GM18517 (cell line): Measurements from ENCODE around the gene INTS7.
"Not testable (repeated sequence)": the region's sequence is repeated elsewhere in the genome, so short reads cannot be mapped to it uniquely, and the experiment has no call there.

Source experiments
- ATAC-seq: cut with Tn5 transposase; IDR thresholded peaks from one replicate; pipeline ENCODE4 v1.9.1; 2021; ENCODE audit warnings: mild to moderate bottlenecking, moderate library complexity; ENCODE audit not compliant: unreplicated experiment

Gene INTS7

DNA sequence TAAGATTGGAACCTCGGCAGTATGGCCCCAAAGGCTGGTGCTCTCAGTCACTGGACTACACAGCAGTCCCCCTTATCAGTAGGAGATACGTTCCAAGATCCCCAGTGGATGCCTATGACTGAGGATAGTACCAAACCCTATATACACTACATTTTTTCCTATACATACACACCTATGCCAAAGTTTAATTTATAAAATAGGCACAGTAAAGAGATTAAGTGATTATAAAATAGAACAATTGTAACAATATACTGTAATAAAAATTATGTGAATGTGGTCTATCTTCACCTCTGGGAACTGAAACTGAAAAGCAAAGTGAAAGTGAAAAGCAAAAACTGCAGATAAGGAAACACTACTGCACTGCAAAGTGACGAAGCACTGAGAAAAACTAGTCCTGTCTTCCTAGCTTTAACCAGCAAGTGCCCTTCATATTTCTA lies 96.8 kb downstream of the INTS7 start:
- no peak for ATAC-seq

DNA sequence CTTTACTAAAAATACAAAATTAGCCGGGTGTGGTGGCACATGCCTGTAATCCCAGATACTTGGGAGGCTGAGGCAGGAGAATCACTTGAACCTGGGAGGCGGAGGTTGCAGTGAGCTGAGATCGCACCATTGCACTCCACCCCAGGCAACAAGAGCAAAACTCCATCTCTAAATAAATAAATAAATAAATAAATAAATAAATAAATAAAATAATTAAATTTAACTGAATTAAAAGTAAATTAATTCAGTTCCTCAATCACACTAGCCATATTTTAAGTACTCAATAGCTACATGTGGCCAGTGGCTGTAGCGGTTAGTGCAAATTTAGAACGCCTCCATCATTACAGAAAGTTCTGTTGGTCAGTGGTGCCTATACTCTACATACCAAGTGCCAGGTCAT lies 97.9 kb downstream of the INTS7 start:
- not testable (repeated sequence) for ATAC-seq

DNA sequence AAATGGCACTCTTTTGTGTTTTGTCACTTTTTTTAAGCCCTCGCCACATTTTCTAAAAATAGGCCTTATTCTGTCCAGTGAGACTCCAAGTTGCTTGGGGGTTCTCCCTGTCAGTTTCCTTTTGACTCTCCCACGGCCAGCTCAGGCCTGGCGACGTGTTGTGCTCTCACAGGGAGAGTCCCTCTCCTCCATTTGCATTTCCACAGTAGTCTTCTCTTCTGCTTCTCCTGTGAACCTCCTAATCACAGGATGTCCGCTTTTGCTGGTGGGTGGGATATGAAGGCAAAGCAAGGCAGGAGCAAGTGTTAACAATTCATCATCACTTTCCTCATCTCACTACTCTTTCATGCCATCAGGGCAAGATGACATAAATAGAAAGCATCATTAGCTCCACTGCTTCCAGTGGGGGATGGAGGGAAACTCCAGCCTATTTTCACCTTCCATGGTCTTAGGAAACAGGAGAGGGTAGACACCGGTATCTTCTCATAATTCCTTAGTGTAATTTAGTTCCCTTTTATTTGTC lies 99.8 kb downstream of the INTS7 start:
- peak; percentile 70 for ATAC-seq

DNA sequence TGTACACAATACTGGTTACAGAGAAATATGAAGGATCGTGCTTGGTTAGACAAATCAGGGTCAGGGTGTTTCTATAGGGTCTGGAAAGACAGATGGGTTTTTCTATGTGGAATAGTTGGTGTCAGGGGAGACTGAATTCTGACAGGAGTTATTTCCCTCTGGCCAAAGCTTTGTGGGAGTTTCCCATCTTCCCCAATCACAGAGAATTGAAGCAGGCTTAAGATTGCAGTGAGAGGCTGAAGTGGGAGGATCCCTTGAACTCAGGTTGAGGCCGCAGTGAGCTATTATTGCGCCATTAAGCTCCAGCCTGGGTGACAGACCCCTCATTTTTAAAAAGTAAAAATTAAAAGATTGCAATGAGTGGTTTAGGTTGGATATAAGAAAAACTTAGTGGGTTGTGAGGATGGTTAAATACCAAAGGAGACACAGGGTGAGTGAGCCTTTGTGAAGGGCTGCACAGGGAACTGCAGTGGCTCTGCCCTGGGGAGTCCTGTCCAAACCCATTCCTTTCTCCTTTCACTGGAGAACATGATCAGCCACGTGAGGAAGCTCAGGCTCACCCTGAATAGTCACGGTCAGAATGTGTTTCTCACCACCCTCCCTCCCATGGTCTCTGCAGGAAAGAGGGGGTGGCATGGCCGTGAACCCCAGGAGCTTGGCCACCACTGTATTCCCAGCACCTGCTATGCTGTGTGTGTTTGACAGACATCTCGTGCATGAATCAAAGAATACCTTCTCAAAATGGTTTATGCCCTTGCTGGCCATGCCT lies 101.2 kb downstream of the INTS7 start:
- ATAC-seq: no peak

DNA sequence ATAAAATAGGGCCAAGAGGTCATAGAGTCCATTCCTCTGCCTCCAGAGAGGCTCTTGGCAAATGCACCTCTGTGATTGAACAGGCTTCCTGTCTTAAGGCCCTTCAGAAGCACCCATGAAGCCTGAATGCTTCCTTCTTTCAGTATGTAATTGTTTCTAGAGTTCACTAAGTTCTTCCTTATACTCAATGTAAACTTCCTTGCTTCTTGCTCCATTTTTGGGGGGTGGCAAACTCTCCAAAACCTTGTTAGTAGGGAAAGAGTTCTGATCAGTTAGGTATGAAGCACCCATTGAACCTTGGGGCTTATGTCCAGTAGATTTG lies 102.5 kb downstream of the INTS7 start:
- ATAC-seq: no peak

DNA sequence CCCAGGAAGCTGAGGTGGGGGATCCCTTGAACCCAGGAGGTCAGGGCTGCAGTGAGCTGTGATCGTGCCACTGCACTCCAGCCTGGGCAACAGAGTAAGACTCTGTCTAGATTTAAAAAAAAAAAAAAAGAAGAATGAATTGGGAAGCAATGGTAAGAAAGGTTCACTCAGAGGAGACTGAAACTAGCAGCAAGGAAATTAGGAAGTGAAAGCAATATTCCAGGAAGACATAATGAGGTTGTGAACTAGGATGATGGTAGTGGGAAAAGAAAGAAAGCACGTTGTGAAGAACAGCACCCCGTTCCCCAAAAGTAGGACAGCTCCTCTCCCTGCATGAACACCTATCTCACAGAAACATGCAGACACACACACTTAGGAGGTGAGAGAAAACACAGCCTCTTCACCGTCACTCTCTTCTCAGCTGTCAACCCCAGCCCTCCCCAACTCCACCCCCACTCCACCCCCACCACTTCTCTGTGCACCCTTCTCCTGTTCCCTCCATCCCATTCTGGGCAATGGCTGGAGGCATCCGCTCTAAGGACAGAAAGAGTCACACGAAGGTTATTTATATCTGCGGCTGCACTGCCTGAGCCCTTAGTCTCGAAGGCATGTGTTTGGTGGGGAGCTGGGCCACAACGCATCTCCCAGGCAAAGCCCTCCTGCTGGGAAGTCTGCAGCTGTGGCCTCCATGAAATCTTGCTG lies 103.0 kb downstream of the INTS7 start:
- ATAC-seq: no peak

DNA sequence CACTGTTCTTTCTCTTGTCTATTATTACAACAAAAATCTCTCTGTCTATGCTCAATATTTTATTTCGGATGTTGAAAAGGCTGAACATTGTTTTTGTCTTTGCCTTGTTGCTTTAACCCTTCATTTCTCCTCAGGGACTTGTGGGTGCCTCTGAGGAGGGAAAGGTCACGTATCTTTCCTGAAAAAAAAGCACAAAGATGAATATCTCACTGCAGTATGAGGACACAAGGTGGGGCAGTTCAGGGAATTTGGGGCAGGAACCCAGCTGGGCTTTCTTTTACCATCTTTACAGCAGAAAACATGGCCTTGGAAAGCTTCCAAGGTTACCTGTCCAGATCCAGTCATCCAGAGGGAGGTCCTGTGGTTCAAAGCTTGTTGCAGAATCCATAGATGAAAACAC lies 105.7 kb downstream of the INTS7 start:
- no peak for ATAC-seq

DNA sequence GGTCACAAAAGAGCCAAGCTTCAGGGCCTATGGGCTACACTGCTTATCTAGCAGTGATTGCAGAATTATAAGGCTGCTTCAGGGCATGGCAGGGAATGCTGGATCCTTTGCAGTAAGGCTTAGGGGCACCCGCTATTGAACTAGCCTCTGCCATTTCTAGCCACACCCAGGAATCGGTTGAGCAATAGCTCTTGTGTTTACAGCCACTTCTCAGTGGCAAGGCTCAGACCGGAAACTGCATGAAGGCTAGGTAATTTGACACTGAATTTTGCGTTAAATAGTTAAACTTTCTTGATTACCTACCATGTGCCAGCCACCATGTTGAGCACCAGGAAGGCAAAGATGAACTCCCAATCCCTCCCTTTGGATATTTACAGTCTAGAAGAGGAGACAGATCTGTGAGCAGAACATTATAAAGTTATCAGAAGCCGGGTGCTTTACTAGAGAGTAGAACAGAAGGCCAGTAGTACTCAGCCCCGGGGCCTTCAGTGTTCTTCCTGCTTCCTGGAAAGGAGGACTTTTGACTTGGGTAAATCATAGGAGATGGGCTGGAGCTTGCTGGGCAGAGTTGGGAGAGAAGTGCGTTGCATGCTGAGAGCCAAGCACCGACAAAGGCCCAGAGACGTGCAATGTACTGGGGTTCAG lies 106.2 kb downstream of the INTS7 start:
- no peak for ATAC-seq

DNA sequence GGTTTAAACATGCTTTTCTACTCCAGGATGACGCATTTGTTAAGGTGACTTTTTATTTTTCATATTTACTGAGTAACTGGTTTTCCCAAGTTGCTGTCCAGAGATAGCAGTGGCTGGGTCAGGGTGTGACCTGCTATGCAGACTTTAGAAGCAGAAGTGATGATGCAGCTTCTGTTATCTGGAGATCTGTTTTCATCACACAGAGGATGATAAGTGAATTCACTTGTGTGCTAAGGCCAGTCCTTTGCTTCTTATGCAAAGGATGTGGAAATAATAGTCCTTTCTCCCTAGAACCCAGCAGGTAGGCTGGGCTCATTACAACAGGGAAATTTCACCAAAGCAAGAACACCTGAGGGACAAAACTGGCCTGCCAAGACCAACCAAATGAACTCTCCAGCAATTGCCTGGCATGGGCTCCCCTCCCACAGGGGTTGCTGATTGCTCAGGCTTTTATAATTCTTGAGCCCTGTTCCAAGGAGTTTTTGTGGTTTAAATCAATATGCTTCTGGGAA lies 107.0 kb downstream of the INTS7 start:
- no peak for ATAC-seq

DNA sequence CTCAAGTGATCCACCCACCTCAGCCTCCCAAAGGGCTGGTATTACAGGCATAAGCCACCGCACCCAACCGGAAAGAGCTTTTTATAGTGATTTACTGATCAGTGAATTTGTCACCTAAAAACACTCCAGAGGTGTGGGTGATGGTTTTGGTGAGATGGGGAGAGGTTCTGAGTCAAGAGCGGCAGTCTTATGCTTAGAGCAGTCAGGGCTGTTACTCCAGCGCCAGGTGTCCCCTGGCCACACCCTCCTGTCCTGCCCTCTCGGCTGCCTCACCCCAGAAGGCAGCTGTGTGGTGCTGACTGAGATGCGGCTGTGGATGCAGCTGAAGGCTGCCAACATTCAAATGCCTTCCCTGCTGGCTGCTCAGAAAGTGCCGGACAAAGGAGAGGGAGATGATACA lies 110.3 kb downstream of the INTS7 start:
- ATAC-seq: no peak

DNA sequence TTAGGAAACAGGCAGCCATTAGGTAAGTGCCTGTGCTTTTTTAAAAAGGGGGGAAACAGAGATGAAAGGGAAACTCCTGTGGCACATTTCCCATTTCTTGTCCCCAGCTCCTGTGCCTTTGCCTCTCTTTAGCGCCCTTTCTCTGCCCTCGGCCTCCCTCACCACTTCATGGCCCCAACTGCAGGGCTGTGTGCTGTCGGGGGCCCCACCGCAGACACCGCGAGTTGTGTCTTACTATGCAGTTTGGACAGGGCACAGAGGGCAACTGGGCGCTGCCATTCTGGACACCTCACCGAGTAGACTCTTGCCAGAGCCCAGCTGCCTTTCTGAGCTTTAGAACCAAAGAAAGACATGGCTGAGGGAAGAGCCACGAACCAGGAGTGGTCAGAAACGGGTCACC lies 111.1 kb downstream of the INTS7 start:
- no peak for ATAC-seq

DNA sequence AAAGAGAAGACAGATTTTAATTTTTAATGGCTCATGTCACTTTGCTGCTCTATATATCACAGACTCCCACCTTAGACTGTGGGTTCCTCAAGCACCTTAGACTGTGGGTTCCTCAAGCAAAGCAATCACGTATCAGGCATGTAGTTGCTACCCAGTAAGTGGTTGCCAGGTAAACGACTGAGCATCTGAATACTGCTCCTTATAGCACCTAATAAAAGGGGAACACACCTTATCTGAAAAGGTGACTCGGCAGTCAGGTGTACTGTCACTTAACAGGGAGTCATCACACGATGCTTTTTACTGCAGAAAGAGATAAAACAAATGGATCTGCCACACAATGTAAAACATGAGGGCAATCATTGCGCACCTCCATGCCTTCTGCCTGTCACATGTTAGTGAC lies 112.3 kb downstream of the INTS7 start:
- no peak for ATAC-seq

DNA sequence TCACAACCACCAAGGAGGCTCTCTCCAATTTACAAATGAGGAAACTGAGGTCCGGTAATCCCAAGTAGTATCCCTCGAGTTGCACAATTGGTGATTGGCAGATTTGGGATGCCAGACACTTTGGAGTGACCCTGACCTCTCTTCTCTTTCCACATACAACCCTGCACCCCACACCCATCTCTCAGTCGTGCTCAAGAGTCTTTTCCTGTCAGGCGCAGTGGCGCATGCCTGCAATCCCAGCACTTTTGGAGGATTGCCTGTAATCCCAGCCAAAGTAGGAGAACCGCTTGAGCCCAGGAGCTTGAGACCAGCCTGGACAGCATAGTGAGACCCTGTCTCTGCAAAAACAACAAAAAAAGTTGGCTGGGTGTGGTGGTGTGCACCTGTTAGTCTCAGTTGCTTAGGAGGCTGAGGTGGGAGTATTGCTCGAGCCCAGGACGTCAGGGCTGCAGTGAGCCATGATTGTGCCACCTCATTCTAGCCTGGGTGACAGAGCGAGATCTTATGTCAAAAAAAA lies 113.7 kb downstream of the INTS7 start:
- no peak for ATAC-seq

DNA sequence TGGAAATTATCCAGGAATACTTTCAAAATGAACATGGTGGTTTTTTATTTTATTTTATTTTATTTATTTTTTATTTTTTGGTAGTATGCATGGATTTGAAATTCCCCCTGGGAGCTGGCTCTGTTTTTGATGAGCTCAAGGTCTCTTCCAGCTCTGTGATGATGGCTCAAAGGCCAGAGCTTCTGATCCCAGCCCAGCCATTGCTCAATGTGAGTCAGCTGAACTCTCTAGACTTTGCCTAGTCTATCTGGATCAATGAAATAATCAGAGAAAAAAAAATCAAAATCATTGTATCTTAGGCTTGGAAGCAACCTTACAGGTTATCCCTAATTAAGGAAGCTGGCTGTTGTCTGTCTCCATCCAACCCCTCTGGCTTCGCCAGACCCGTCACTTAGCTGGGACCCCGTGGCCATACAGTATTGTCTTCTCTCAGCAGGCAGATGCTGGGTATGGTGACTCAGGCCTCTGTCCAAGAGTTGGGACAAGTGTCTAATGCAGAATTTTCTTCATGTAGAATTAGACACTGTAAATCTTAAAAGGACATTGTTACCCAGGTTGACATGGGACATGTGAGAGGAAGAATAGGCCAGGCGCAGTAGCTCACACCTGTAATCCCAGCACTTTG lies 114.6 kb downstream of the INTS7 start:
- ATAC-seq: no peak

DNA sequence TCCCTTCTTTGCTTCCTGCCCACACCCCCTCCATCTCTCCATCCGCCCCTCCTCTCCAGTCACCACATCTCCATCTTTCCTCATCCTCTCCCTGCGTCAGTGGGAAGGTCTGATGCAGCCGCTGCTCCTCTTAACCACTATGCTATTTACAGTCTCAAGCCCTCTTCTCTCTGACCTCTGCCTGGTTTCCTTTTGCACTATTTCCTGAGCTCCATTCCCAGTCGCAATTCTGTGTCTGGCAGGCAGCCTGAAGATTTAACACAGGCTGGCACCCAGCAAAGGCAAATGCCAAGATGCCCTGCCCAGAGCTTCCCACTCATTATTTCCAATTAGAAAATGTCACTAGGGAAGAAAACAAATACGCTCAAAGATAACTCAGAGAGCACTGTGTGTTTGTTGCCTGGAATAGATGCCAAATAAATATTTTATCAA lies 115.2 kb downstream of the INTS7 start:
- no peak for ATAC-seq

DNA sequence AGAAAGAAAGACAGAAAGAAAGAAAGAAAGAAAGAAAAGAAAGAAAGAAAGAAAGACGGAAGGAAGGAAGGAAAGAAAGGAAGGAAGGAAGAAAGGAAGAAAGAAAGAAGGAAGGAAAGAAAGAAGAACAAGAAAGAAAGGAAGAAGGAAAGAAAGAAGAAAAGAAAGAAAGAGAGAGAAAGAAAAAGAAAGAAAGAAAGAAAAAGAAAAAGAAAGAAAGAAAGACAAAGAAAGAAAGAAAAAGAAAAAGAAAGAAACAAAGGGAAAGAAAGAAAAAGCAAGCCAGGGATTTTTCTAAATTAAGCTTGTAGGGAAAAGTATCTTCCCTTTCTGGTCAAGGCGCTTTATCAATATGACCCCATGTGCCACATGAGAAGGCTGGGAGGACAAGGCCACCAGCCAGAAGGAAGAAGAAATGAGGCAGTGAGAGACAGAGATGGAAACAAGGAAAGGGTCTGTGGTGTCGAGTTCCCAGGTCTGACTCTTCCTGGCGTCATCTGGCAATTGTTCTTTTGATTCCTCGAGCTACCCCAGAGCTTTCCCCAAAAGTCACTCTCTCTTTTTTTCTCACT lies 116.4 kb downstream of the INTS7 start:
- ATAC-seq: no peak

DNA sequence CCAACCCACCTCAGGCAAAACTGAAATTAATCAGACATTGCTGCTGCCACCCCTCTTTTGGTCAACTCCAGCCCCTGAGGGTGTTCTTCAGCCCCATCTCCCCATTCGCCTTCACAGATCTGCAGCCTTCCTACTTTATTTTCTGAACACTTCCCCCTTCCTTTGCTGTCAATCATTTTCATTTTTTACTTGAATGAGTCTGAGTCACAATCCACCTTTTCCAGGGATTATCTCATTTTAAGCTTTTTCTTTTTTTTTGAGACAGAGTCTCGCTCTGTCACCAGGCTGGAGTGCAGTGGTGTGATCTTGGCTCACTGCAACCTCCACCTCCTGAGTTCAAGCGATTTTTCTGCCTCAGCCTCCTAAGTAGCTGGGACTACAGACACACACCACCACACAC lies 118.9 kb downstream of the INTS7 start:
- not testable (repeated sequence) for ATAC-seq

DNA sequence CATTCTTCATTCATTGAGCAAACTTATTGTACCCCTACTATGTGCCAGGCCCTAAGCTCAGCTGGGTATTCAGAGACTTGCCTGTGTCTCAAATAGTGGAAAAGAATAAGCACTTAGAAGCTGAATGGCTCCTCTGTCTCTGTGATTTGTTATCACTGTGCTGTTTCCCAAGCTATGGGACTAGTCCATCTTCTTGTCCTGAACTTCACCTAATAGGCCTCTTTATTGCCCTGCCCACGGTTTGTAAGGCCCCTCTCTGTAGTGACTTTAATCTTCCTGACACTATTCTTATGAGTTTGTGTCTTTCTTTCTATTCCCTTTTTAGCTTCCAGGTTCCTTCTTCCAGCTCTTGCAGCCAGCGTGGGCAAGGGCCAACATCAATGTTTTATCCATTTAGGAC lies 119.4 kb downstream of the INTS7 start:
- no peak for ATAC-seq

DNA sequence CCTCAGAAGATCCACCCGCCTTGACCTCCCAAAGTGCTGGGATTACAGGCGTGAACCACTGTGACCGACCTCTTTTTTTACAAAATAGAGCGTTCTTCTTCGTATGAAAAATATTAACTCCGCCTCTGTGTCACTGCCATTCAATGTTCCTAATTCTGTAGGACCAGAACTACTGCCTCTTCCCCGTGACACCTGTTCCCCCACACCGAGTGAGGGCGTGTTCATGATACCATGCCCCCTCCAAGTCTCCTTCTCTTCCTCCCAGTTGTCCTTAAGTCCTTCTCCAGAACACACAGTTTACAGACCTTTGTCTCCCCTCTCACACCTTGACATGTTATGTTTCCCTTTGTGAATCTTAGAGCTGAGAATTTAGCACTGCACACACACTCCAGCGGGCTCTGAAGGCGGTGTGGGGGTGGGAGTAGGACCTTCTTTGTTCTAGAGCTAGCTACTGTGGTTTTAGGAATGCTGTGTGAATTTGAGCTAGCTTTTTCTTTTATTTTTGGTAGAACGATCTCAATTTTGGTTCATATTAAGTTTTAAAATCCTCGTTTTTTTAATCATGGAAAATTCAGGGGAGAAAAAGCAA lies 122.4 kb downstream of the INTS7 start:
- no peak for ATAC-seq

DNA sequence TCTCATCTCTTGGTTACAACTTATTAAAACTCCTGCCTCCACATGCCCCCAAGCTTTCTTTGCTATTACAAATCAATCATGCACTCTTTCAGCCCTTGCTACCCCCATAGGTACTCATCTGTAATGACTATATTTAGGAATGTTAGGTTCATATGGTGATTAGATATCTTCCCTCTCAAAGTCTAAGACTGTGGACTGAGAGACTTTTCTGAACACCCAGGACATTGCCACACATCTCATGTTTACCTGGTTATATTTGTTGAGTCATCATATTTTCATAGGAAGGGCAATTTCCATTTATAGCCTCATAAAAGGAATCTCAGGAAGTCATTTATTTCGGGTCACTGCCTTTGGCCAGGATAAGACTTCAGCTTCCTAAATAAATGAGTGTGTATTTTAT lies 123.3 kb downstream of the INTS7 start:
- ATAC-seq: no peak
